Liver (tissue), 9 donors: Measurements from ENCODE around the gene STK32C. TPM values are rescaled to one million over a fixed set of nuclear protein-coding genes. Genes with fewer than 3 reads are reported as not detected.
"Not testable (repeated sequence)": the region's sequence is repeated elsewhere in the genome, so short reads cannot be mapped to it uniquely, and the experiment has no call there.

Source experiments
- DNase-seq: peaks from one replicate; pipeline ENCODE4 v3.0.0-alpha.2; 2017; ENCODE audit warnings: low spot score
- H3K27ac ChIP-seq, 2 donors: one replicate each; pipeline ENCODE4 v1.7.0; 2013; ENCODE audit warnings: inconsistent platforms in 2 of 2, low read length in 2 of 2, control low read depth in 1 of 2, low read depth in 1 of 2, mild to moderate bottlenecking in 1 of 2
- H3K27me3 ChIP-seq, 4 donors: one replicate each; pipeline versions ENCODE4 v1.6.1 to v1.7.0; 2013; ENCODE audit warnings: low read length in 3 of 4, inconsistent platforms in 1 of 4, mild to moderate bottlenecking in 1 of 4, moderate library complexity in 1 of 4; ENCODE audit not compliant: control insufficient read depth in 4 of 4, insufficient read depth in 4 of 4
- H3K36me3 ChIP-seq, 4 donors: one replicate each; pipeline versions ENCODE4 v1.6.1 to v1.7.0; 2013; ENCODE audit warnings: low read length in 3 of 4, mild to moderate bottlenecking in 3 of 4, low read depth in 1 of 4, moderate library complexity in 1 of 4; ENCODE audit not compliant: control insufficient read depth in 4 of 4, insufficient read depth in 3 of 4
- H3K4me1 ChIP-seq, 4 donors: one replicate each; pipeline versions ENCODE4 v1.6.1 to v1.7.0; 2013; ENCODE audit warnings: low read length in 3 of 4, mild to moderate bottlenecking in 3 of 4, moderate library complexity in 1 of 4; ENCODE audit not compliant: control insufficient read depth in 4 of 4, insufficient read depth in 4 of 4
- H3K4me3 ChIP-seq, 3 donors: one replicate each; pipeline versions ENCODE4 v1.6.1 to v1.7.0; 2013; ENCODE audit warnings: low read length in 3 of 3, control low read depth in 1 of 3, low read depth in 1 of 3, mild to moderate bottlenecking in 1 of 3
- H3K9ac ChIP-seq, 2 donors: one replicate each; pipeline ENCODE4 v1.7.0; 2013; ENCODE audit warnings: low read length in 2 of 2, mild to moderate bottlenecking in 2 of 2, moderate library complexity in 2 of 2, control low read depth in 1 of 2, low read depth in 1 of 2
- H3K9me3 ChIP-seq, 4 donors: one replicate each; pipeline versions ENCODE4 v1.6.1 to v1.7.0; 2013; ENCODE audit warnings: low read length in 3 of 4; ENCODE audit not compliant: control insufficient read depth in 4 of 4
- EGR1 ChIP-seq, 2 donors: IDR thresholded peaks; 2 replicates each; pipeline ENCODE4 v1.6.1; 2016 to 2018; ENCODE audit warnings: antibody characterized with exemption in 2 of 2, low read depth in 2 of 2
- GABPA ChIP-seq, 2 donors: IDR thresholded peaks in 1 of 2; conservative IDR thresholded peaks in 1 of 2; 2 replicates each; pipeline ENCODE4 v1.6.1; 2016; ENCODE audit warnings: antibody characterized with exemption in 2 of 2, mild to moderate bottlenecking in 1 of 2, moderate library complexity in 1 of 2
- HNF4A ChIP-seq, 2 donors: conservative IDR thresholded peaks; 2 replicates each; pipeline ENCODE4 v1.6.1; 2016; ENCODE audit warnings: antibody characterized with exemption in 2 of 2, mild to moderate bottlenecking in 2 of 2
- MAX ChIP-seq: IDR thresholded peaks from 2 replicates; pipeline ENCODE4 v1.6.1; 2016; ENCODE audit warnings: antibody characterized with exemption
- NR2F2 ChIP-seq: IDR thresholded peaks from 2 replicates; pipeline ENCODE4 v1.6.1; 2016; ENCODE audit warnings: antibody characterized with exemption
- RAD21 ChIP-seq, 2 donors: IDR thresholded peaks; 2 replicates each; pipeline ENCODE4 v1.6.1; 2016; ENCODE audit warnings: antibody characterized with exemption in 2 of 2, mild to moderate bottlenecking in 2 of 2
- RXRA ChIP-seq, 2 donors: IDR thresholded peaks; 2 replicates each; pipeline ENCODE4 v1.6.1; 2017 to 2018; ENCODE audit warnings: antibody characterized with exemption in 2 of 2, mild to moderate bottlenecking in 1 of 2
- WGBS: extraction: QIAGEN DNeasy Blood & Tissue Kit; methylation state at CpG from one replicate; pipeline ENCODE4 v1.1.7; 2013; 5-methylcytosine and 5-hydroxymethylcytosine counted together
- polyA plus RNA-seq, 2 donors: library from polyadenylated mRNA; stranded (reverse) in 1 of 2; unstranded in 1 of 2; fragments of 200-250 nt in 1 of 2; fragments of >200 nt in 1 of 2; fragmentation: Nextera tagmentation in 1 of 2; extraction: Ambion mirVana in 1 of 2; gene quantifications; one replicate each; pipeline versions ENCODE4 v1.2.1 to v1.2.3, GENCODE V29; 2013 to 2015
- total RNA-seq, 2 donors: library from RNA; depleted of rRNA; stranded (reverse); fragments of >200 nt; gene quantifications; one replicate each; pipeline ENCODE4 v1.2.3, GENCODE V29; 2014
- donor health status: healthy.
- donor health status: healthy.
- donor health status: healthy.
- donor health status: healthy.
- donor health status: healthy.

Gene STK32C
- total and polyA plus RNA-seq, 4 donors: 1.8 to 4.6 (median 2.2) TPM

GRCh38 chr10:132162590-132163277 is 145.0 kb downstream of the STK32C start (continued):
- no peak for TF ChIP-seq GABPA (IDR thresholded peaks at IDR 0.05 in 1 of 2, conservative IDR thresholded peaks at IDR 0.05 in 1 of 2)
- TF ChIP-seq EGR1 (IDR thresholded peaks at IDR 0.05; ENCODE audit: low read depth in 2 of 2): no peak
- TF ChIP-seq MAX: no peak
- TF ChIP-seq RXRA (IDR thresholded peaks at IDR 0.05): no peak

GRCh38 chr10:132162021-132162531 is 145.7 kb downstream of the STK32C start:
- no peaks in the 10 kb centered on the region for H3K36me3 ChIP-seq
- no peak overlapping the region for H3K27ac ChIP-seq
- H3K9me3 ChIP-seq: no peaks in the 10 kb centered on the region
- H3K4me3 ChIP-seq: no peak overlapping the region
- 52% methylated on average over 12 of the region's 12 CpGs for WGBS
- TF ChIP-seq RAD21 (IDR thresholded peaks at IDR 0.05) (no peak), GABPA (IDR thresholded peaks at IDR 0.05 in 1 of 2, conservative IDR thresholded peaks at IDR 0.05 in 1 of 2) (no peak), NR2F2 (no peak), HNF4A (conservative IDR thresholded peaks at IDR 0.05) (no peak), MAX (no peak)
- H3K9ac ChIP-seq: no peak overlapping the region
- DNase-seq: no peak
- H3K27me3 ChIP-seq: peaks cover 0 to 3% (median 2%) of the 10 kb centered on the region in 4 donors
- H3K4me1 ChIP-seq: peaks cover 0 to 7% (median 1%) of the 10 kb centered on the region in 4 donors

- not testable (repeated sequence) for H3K27ac ChIP-seq, H3K9me3 ChIP-seq, H3K9ac ChIP-seq, H3K36me3 ChIP-seq, H3K4me3 ChIP-seq, H3K4me1 ChIP-seq, H3K27me3 ChIP-seq, DNase-seq
- 89% methylated on average over 4 of the region's 4 CpGs for WGBS
Measured at GRCh38 chr10:132160834-132161622, 146.7 kb downstream of the STK32C start.

GRCh38 chr10:132160231-132160630 is 147.5 kb downstream of the STK32C start:
- not testable (repeated sequence) for H3K9ac ChIP-seq, H3K36me3 ChIP-seq, DNase-seq, H3K4me3 ChIP-seq, H3K27ac ChIP-seq, H3K4me1 ChIP-seq, H3K27me3 ChIP-seq, H3K9me3 ChIP-seq

- H3K27me3 ChIP-seq, H3K4me1 ChIP-seq, H3K36me3 ChIP-seq, H3K9ac ChIP-seq, DNase-seq, H3K9me3 ChIP-seq, H3K27ac ChIP-seq, H3K4me3 ChIP-seq: not testable (repeated sequence)
- 81% methylated on average over 7 of the region's 7 CpGs for WGBS
Measured at GRCh38 chr10:132159302-132160230, 148.2 kb downstream of the STK32C start.
